Activated CD4-positive, alpha-beta memory T cell treated with anti-CD3 and anti-CD28 coated beads for 36 hours (primary cell): ENCODE measurements around the gene MYRIP. TPM values are rescaled to one million over a fixed set of nuclear protein-coding genes. Genes with fewer than 3 reads are reported as not detected.

Source experiments
- CTCF ChIA-PET: fragments of 350-600 bp; sonication (Branson Sonifier 250); formaldehyde crosslinking; loops from one replicate; lab custom pipeline; 2021; ENCODE audit warnings: antibody characterized with exemption, inconsistent platforms; lab: Charles Lee
- POLR2A ChIA-PET: fragments of 350-600 bp; sonication (Branson Sonifier 250); formaldehyde crosslinking; loops from one replicate; lab custom pipeline; 2021; ENCODE audit warnings: antibody characterized with exemption; lab: Charles Lee
- DNase-seq: peaks from one replicate; pipeline ENCODE4 v3.0.0-alpha.2; 2020
- H3K27ac Mint-ChIP-seq: one replicate; pipeline ENCODE4 v1.8.0; 2021; ENCODE audit warnings: mixed read lengths
- H3K27me3 Mint-ChIP-seq: one replicate; pipeline ENCODE4 v1.8.0; 2021; ENCODE audit warnings: mixed read lengths
- H3K36me3 Mint-ChIP-seq: one replicate; pipeline ENCODE4 v1.8.0; 2021; ENCODE audit warnings: mixed read lengths
- H3K4me1 Mint-ChIP-seq: one replicate; pipeline ENCODE4 v1.8.0; 2021; ENCODE audit warnings: low read depth, mixed read lengths
- H3K4me3 Mint-ChIP-seq: one replicate; pipeline ENCODE4 v1.8.0; 2021; ENCODE audit warnings: mild to moderate bottlenecking, mixed read lengths
- H3K9me3 Mint-ChIP-seq: one replicate; pipeline ENCODE4 v1.8.0; 2021; ENCODE audit warnings: mixed read lengths
- intact Hi-C: fragments of 100-400 bp; cut with micrococcal nuclease; formaldehyde crosslinking; loops from one replicate; pipeline ENCODE4 v1.15.1; 2023
- total RNA-seq, 2 experiments: library from RNA; stranded (reverse); gene quantifications; one replicate each; pipeline ENCODE4 v1.2.3, GENCODE V29; 2021

The MYRIP gene
- total RNA-seq, 2 experiments from 2014 or later, result not detected

DNA sequence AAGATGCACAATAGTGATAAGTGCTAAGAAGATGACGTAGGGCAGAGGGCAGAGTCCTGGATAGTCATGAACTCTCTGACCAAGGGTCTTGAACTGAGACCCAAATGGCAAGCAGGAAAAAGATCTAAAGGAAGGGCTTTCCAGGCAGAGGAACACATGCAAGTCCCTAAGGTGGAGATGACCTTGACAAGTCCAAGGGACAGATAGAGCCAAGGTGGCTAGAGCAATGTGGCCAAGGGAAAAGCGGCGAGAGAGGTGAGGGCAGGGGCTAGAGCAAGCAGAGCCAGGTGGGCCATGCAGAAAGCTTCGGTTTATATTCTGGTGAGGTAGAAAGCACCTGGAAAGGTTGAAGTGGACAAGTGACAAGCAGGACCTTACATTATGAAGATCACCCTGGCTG, 414.4 kb downstream of the MYRIP start:
- Mint-ChIP-seq H3K4me3 (no peak overlapping the region), H3K36me3 (no peaks in the 10 kb centered on the region), H3K9me3 (no peaks in the 10 kb centered on the region), H3K4me1 (no peaks in the 10 kb centered on the region), H3K27ac (no peak overlapping the region), H3K27me3 (no peaks in the 10 kb centered on the region)
- no peak for DNase-seq
- ChIA-PET POLR2A (no interaction called here), CTCF (no interaction called here)
- intact Hi-C loops, result no loop called here

DNA sequence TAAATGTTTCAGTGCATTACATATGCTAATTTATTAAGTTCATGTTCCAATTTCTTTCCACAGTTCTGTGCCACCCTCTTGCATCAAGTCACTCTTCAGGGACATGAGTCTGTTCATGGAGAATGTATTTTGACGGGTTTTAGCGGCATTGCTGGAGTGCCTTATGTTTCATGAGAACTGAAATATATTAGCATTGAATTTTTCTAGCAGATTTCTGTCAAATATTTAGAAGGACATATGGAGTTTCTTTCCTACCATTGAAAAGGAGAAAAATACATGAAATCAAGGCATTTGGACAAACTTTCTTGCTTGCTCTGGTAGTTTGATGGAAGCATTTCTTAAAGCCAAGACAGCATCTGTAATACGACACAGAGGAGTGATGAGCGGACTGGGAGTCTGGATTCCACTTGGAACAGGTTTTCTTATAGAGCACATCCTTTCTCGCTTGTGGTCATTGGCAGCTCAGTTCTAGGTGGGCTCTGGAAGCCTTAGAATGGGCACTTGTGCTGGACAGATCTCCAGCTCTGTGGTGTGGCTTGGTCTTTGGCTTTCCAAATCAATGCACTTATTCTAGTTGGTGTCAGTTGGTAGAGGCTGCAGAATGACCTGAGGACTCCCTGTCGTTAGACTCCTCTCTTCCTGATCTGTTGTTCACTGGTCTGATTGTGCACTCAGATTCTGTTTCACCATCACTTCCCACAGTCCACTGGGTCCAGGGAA, 415.5 kb downstream of the MYRIP start:
- H3K36me3 Mint-ChIP-seq, result no peaks in the 10 kb centered on the region
- H3K27me3 Mint-ChIP-seq, result no peaks in the 10 kb centered on the region
- CTCF ChIA-PET, result no interaction called here
- H3K4me3 Mint-ChIP-seq, result no peak overlapping the region
- intact Hi-C loops, result no loop called here
- no peak overlapping the region for H3K27ac Mint-ChIP-seq
- no peaks in the 10 kb centered on the region for H3K9me3 Mint-ChIP-seq
- H3K4me1 Mint-ChIP-seq, result no peaks in the 10 kb centered on the region
- DNase-seq, result no peak
- POLR2A ChIA-PET, result no interaction called here

DNA sequence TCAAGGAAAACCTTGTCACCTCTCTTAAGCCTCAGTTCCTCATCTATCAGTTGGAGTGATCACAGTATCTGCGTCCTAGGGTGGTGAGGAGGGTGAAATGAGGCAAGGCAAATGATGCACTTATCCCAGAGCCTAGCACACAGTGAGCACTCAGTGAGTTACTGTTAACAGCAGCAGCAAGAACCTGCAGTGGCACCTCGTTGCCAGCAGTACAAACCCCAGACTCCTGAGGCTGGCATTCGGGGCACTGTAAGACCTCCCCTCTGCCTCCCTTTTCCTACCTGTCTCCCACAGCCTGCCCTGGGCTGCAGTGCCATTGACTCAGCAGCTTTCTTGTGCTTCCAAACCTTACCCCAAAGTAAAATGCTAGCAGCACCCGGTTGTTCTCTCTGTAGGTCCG, 417.2 kb downstream of the MYRIP start:
- no peaks in the 10 kb centered on the region for H3K4me1 Mint-ChIP-seq
- POLR2A ChIA-PET, result no interaction called here

DNA sequence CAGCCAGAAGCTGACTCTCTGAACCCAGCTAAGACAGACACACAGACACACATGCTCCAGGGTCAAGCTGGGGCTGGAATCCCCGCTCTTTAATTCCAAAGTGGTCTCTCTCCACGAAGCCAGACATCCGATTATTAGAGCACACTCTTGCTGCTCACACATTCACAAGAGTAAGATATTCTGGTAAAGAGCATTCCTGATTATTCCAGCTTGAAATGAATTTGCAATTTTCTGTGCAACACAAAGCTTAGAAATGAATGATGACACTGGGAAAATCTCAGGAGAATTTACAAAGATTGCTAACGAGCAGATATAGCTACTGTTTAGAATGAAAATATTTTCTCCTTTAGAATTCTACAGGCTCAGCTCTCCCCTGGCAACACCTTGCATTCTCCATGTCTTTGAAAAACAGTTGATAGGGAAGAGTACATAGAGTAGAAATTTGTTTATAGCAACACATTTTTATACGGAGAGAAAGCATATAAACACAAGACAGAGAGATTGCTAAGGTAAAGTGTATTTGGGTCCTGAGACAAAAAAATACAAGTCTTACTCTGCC, 419.5 kb downstream of the MYRIP start:
- Mint-ChIP-seq H3K9me3 (no peaks in the 10 kb centered on the region), H3K4me3 (no peak overlapping the region), H3K27ac (no peak overlapping the region), H3K27me3 (no peaks in the 10 kb centered on the region), H3K36me3 (no peaks in the 10 kb centered on the region), H3K4me1 (no peaks in the 10 kb centered on the region)
- DNase-seq, result no peak
- CTCF ChIA-PET, result interaction anchor here (1.6 kb wide), 1 partner anchor 37 kb away, joined by 6 read pairs; no protein-coding TSS in a partner anchor
- intact Hi-C loops, result no loop called here
- POLR2A ChIA-PET, result no interaction called here

More for the DNA sequence above, 417.2 kb downstream of the MYRIP start:
- CTCF ChIA-PET, result no interaction called here
- Mint-ChIP-seq H3K4me3 (no peak overlapping the region), H3K9me3 (no peaks in the 10 kb centered on the region), H3K36me3 (no peaks in the 10 kb centered on the region), H3K27me3 (no peaks in the 10 kb centered on the region), H3K27ac (no peak overlapping the region)
- intact Hi-C loops, result no loop called here
- no peak for DNase-seq

DNA sequence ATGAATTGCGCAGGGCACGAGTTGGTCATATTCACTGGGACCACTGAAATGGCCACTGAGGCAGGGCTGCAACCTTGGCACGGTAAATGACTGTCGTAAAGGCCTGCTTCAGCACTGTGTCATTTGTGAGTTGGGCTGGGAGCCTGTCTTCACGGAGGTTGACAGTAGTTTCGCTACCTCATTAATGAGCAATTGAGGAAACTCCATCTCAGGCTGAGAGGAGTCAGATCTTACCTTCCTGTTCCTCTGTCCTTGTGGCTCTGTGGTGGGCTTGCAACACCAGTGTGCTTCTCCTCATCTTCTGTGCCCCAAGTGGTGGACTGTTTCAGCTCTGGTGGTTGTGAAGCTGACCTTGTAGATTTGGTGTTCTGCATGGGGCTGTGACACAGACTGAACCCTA, 420.0 kb downstream of the MYRIP start:
- no peak for DNase-seq
- Mint-ChIP-seq H3K27ac (no peak overlapping the region), H3K4me3 (no peak overlapping the region), H3K9me3 (no peaks in the 10 kb centered on the region), H3K4me1 (no peaks in the 10 kb centered on the region), H3K36me3 (no peaks in the 10 kb centered on the region), H3K27me3 (no peaks in the 10 kb centered on the region)
- ChIA-PET POLR2A (no interaction called here), CTCF (no interaction called here)
- intact Hi-C loops, result no loop called here

DNA sequence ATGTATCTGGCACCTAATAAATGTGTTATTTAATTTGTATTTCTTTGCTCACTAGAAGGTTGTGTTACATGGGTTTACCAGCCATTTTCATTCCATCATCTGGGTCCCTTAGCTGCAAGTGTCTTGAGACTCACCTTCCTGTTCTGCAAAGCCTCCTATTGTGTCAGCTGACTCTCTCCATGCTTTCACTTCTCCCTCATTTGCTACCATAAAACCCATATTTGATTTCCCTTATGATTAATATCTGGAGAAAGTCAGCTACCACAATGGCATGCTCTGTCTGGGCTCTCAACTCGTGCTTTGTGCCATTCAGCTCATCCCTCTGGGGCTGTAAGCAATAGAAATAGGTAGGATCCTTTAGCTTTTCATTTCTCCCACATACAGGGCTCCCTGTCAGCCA, 420.6 kb downstream of the MYRIP start:
- Mint-ChIP-seq H3K27me3 (no peaks in the 10 kb centered on the region), H3K4me1 (no peaks in the 10 kb centered on the region), H3K4me3 (no peak overlapping the region), H3K36me3 (no peaks in the 10 kb centered on the region), H3K27ac (no peak overlapping the region), H3K9me3 (no peaks in the 10 kb centered on the region)
- ChIA-PET POLR2A (no interaction called here), CTCF (interaction anchor here (0.8 kb wide), 1 partner anchor 51 kb away, joined by 3 read pairs; no protein-coding TSS in a partner anchor)
- DNase-seq, result no peak
- intact Hi-C loops, result no loop called here

DNA sequence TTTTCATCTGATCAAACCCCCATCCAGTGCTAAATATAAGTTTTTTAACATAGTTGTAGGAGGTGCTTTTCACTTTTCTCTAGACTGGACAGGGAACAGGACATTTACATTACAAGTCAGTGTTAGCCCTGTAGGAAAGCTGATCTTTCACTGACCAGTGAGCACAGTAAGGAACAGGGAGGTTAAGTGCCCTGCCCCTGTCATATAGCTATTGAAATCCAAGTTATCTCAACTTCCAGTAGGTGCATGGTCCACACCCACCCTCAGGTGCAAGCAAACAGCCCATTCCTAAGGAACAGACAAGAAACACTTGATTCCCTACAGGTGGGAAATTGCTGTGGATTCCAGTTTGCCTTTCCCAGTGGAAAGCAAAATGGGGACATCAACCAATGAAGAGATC, 421.0 kb downstream of the MYRIP start:
- intact Hi-C loops, result no loop called here
- no peak overlapping the region for H3K27ac Mint-ChIP-seq
- no peak for DNase-seq
- H3K27me3 Mint-ChIP-seq, result no peaks in the 10 kb centered on the region
- H3K36me3 Mint-ChIP-seq, result no peaks in the 10 kb centered on the region
- POLR2A ChIA-PET, result no interaction called here
- H3K9me3 Mint-ChIP-seq, result no peaks in the 10 kb centered on the region
- no peak overlapping the region for H3K4me3 Mint-ChIP-seq
- CTCF ChIA-PET, result interaction anchor here (0.8 kb wide), 2 partner anchors 39 to 52 kb away, joined by 3 read pairs; no protein-coding TSS in a partner anchor
- H3K4me1 Mint-ChIP-seq, result no peaks in the 10 kb centered on the region

DNA sequence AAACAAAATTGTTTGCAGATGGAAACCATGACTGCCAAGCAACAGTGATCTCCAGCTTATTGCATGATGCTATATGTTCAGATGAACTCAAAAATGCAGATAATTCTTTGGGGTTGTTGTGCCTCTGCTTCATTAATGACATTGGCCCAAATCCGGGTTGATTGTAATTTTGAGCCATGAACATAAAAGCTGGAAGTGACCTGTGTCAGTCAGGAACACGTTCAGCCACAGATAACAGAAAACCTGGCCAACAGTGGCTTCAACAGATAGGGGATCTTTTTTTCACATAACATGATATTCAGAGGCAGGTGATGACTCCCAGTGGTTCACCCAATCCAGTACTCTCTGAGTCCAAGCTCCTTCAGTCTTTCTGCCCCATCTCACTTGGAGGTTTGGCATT, 423.2 kb downstream of the MYRIP start:
- no peak overlapping the region for H3K27ac Mint-ChIP-seq
- H3K4me3 Mint-ChIP-seq, result no peak overlapping the region
- H3K4me1 Mint-ChIP-seq, result no peaks in the 10 kb centered on the region
- no peak for DNase-seq
- H3K36me3 Mint-ChIP-seq, result no peaks in the 10 kb centered on the region
- POLR2A ChIA-PET, result no interaction called here
- intact Hi-C loops, result no loop called here
- CTCF ChIA-PET, result no interaction called here
- H3K27me3 Mint-ChIP-seq, result no peaks in the 10 kb centered on the region
- no peaks in the 10 kb centered on the region for H3K9me3 Mint-ChIP-seq

DNA sequence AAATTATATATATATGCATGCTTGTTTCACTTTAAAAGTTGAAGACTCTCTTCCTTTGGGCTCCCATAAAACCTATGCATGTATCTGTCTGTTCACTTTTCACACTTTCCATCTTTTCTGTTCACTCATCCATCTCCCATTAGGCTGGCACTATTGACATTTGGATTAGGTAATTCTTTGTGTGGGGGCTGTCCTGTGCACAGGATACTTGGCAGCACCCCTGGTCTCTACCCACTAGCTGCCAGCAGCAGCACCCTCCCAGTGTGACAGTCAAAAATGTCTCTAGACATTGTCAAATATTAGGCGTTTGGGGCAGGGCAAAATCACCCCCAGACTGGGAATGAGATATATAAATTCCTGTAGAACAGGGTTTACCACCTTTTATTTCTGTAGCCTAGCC, 427.8 kb downstream of the MYRIP start:
- no peak overlapping the region for H3K4me3 Mint-ChIP-seq
- DNase-seq, result no peak
- POLR2A ChIA-PET, result no interaction called here
- CTCF ChIA-PET, result no interaction called here
- no peaks in the 10 kb centered on the region for H3K27me3 Mint-ChIP-seq
- H3K4me1 Mint-ChIP-seq, result no peaks in the 10 kb centered on the region
- intact Hi-C loops, result no loop called here
- no peak overlapping the region for H3K27ac Mint-ChIP-seq
- peaks cover 3% of the 10 kb centered on the region for H3K9me3 Mint-ChIP-seq
- no peaks in the 10 kb centered on the region for H3K36me3 Mint-ChIP-seq

DNA sequence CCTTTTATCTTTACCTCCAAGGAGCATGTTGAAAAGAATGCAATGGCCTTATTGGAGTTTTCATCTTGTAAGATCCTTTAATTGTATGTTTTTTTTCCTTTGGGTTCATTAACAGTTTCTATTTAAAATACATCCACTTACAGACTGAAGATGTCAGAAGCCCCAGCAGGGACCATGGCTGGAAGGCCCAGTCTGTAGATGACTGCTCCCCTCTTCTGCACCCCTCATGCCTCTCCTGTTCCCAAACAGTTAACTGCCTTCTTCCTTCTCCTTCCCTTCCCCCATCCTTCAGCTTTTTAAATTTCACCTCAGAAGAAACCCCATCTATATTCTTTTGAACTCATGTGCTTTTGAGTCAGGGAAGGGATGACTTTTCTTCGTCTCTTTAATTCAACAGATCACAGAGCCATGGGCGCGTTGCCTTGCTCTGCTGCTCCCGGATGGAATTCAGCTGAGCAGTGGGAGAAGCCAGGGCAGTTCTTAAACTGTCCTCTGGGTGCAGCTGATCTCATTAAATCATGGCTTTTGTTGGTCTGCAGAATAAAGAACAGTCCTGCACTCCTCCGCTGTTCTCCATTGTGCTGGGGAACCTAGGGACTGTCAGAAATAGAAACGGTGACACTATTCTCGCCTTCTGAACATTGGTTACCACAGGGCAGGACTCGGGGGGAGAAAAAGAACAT, 428.6 kb downstream of the MYRIP start:
- ChIA-PET CTCF (no interaction called here), POLR2A (no interaction called here)
- H3K36me3 Mint-ChIP-seq, result no peaks in the 10 kb centered on the region
- H3K4me1 Mint-ChIP-seq, result no peaks in the 10 kb centered on the region
- H3K9me3 Mint-ChIP-seq, result peaks cover 3% of the 10 kb centered on the region
- no peaks in the 10 kb centered on the region for H3K27me3 Mint-ChIP-seq
- no peak for DNase-seq
- no peak overlapping the region for H3K27ac Mint-ChIP-seq
- no peak overlapping the region for H3K4me3 Mint-ChIP-seq
- intact Hi-C loops, result no loop called here

DNA sequence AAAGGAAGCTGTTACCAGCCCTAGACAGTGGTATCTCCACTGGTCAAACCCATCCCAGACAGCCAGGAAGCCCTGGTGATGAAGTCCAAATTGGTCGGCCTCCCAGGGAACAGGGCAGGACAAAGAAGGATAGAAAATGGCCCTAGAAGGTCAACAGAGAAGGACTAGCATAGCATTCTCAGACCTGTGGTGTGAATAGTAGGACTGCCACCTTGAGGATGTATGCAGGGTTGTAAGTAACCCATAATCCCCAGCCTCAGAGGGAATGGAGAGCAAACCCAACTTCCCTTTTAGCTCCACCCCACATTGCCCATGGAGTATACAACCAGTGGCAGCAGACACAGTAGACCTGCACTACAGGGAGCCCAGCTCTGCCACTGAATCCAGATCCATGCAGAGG, 431.5 kb downstream of the MYRIP start:
- Mint-ChIP-seq H3K27me3 (no peaks in the 10 kb centered on the region), H3K9me3 (peaks cover 3% of the 10 kb centered on the region), H3K27ac (no peak overlapping the region), H3K4me3 (no peak overlapping the region), H3K36me3 (no peaks in the 10 kb centered on the region), H3K4me1 (no peaks in the 10 kb centered on the region)
- DNase-seq, result no peak
- intact Hi-C loops, result no loop called here
- POLR2A ChIA-PET, result no interaction called here
- CTCF ChIA-PET, result no interaction called here

DNA sequence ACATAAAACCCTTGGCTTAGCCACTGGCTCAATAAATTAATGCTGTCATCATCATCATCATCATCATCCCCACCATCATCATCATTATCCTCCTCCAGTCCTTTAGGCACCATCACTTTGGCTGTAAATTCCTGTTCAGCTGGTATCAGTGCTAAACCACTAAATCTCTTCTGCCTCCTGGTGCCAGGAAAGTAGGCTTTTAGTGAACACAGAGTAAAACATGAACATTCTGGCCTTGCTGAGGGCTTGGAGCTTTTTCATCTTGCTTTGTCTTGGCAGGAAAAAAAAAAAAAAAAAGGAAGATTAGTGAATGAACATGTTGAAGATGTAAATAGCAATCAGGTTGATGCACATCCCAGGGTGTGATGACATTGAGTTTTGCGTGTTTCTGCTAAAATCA, 432.8 kb downstream of the MYRIP start:
- no peaks in the 10 kb centered on the region for H3K36me3 Mint-ChIP-seq
- intact Hi-C loops, result no loop called here
- peaks cover 3% of the 10 kb centered on the region for H3K9me3 Mint-ChIP-seq
- POLR2A ChIA-PET, result no interaction called here
- H3K27me3 Mint-ChIP-seq, result no peaks in the 10 kb centered on the region
- no peaks in the 10 kb centered on the region for H3K4me1 Mint-ChIP-seq
- CTCF ChIA-PET, result no interaction called here
- DNase-seq, result no peak
- no peak overlapping the region for H3K4me3 Mint-ChIP-seq
- H3K27ac Mint-ChIP-seq, result no peak overlapping the region
